Left lung (tissue), 10 donors: Measurements from ENCODE around the gene TRIM25. TPM values are rescaled to one million over a fixed set of nuclear protein-coding genes. Genes with fewer than 3 reads are reported as not detected.

Source experiments
- ATAC-seq: fragments of 200-7000 bp; cut with Tn5 transposase; one replicate; pipeline ENCODE4 v1.9.1; 2020; ENCODE audit warnings: moderate library complexity
- DNase-seq, 4 donors: peaks; one replicate each; pipeline ENCODE4 v3.0.0-alpha.2; 2013 to 2020
- H3K27ac ChIP-seq, 2 donors: fragments of 200-600 bp; sonication (generic) in 1 of 2; one replicate each; pipeline versions ENCODE4 v1.5.0 to v1.8.0; 2020 to 2021
- H3K27me3 ChIP-seq, 2 donors: fragments of 200-600 bp; sonication (generic) in 1 of 2; one replicate each; pipeline versions ENCODE4 v1.5.0 to v1.8.0; 2020 to 2021
- H3K36me3 ChIP-seq, 2 donors: fragments of 200-600 bp; sonication (generic) in 1 of 2; one replicate each; pipeline versions ENCODE4 v1.5.0 to v1.8.0; 2020 to 2021
- H3K4me1 ChIP-seq, 2 donors: fragments of 200-600 bp; one replicate each; pipeline ENCODE4 v1.8.0; 2021
- H3K4me3 ChIP-seq, 2 donors: fragments of 200-600 bp; sonication (generic) in 1 of 2; one replicate each; pipeline versions ENCODE4 v1.5.0 to v1.8.0; 2020 to 2021; ENCODE audit warnings: mild to moderate bottlenecking in 1 of 2
- H3K9me3 ChIP-seq, 2 donors: fragments of 200-600 bp; sonication (generic) in 1 of 2; one replicate each; pipeline versions ENCODE4 v1.5.0 to v1.8.0; 2020 to 2021
- intact Hi-C, 2 donors: fragments of 100-400 bp; cut with DNase I; formaldehyde crosslinking; loops; one replicate each; pipeline versions ENCODE4 v1.11.2 to v1.14.2; 2022
- polyA plus RNA-seq, 6 donors: library from polyadenylated mRNA; unstranded; fragments of 120-200 nt; gene quantifications; one replicate each; pipeline ENCODE4 v1.2.1, GENCODE V29; 2013; ENCODE audit not compliant: insufficient read length in 6 of 6
- total RNA-seq, 2 donors: library from RNA; stranded (reverse); fragmentation: NEBNext Ultra II Directional; extraction: Animal tissue kit (Norgen Biotek cat#: 25700); gene quantifications; one replicate each; pipeline ENCODE4 v1.2.1, GENCODE V29; 2021
- TF ChIP-seq, protein P1 (sequence below), 2 donors: fragments of 200-600 bp; sonication (generic) in 1 of 2; IDR thresholded peaks; one replicate each; pipeline versions ENCODE4 v1.5.0 to v1.8.0; 2021; ENCODE audit warnings: antibody characterized with exemption in 2 of 2
- donor health status: DM: no; HTN: yes; CAD: no.
- donor health status: DM: no; HTN: no; CAD: no.

TRIM25 gene
- total and polyA plus RNA-seq, 8 donors = 42.3 to 127 (median 47.1) TPM

DNA sequence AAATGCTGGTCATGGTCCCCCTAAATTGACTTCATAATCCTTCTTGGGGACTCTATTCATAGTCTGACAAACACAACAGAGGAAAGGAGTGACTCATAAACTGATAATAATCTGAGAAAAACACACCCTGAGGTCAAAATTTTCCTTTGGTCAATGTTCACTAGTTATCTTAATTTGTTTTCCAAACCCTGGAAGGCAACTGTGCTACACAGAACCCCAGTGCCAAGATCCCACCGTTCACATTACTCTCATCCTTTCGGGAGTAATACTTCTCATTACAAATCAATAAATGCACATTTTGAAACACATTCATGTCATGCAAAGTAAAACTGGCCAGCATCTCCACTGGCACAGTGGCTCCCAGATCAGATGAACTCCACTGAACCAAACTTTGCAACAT lies 23.8 kb upstream of the TRIM25 start:
- Histone ChIP-seq H3K9me3 (no peaks in the 10 kb centered on the region), H3K4me1 (peaks cover 0 to 16% of the 10 kb centered on the region in 2 donors), H3K27me3 (no peaks in the 10 kb centered on the region), H3K36me3 (peaks cover 0 to 75% of the 10 kb centered on the region in 2 donors), H3K4me3 (no peak overlapping the region), H3K27ac (no peak overlapping the region)
- intact Hi-C loops = loop anchor here in 1 of 2 donors (10.0 kb wide), 1 partner anchor 113 kb away; no protein-coding TSS in a partner anchor
- TF ChIP-seq, protein P1, sequence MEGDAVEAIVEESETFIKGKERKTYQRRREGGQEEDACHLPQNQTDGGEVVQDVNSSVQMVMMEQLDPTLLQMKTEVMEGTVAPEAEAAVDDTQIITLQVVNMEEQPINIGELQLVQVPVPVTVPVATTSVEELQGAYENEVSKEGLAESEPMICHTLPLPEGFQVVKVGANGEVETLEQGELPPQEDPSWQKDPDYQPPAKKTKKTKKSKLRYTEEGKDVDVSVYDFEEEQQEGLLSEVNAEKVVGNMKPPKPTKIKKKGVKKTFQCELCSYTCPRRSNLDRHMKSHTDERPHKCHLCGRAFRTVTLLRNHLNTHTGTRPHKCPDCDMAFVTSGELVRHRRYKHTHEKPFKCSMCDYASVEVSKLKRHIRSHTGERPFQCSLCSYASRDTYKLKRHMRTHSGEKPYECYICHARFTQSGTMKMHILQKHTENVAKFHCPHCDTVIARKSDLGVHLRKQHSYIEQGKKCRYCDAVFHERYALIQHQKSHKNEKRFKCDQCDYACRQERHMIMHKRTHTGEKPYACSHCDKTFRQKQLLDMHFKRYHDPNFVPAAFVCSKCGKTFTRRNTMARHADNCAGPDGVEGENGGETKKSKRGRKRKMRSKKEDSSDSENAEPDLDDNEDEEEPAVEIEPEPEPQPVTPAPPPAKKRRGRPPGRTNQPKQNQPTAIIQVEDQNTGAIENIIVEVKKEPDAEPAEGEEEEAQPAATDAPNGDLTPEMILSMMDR (IDR thresholded peaks at IDR 0.05) = no peak
- ATAC-seq (no peak), DNase-seq (no peak)

- TF ChIP-seq, protein P1 (IDR thresholded peaks at IDR 0.05) = no peak
- Histone ChIP-seq H3K27me3 (no peaks in the 10 kb centered on the region), H3K27ac (no peak overlapping the region), H3K4me3 (no peak overlapping the region), H3K4me1 (peaks cover 0 to 16% of the 10 kb centered on the region in 2 donors), H3K36me3 (peaks cover 0 to 66% of the 10 kb centered on the region in 2 donors), H3K9me3 (no peaks in the 10 kb centered on the region)
- ATAC-seq (no peak), DNase-seq (no peak)
- intact Hi-C loops = loop anchor here in 1 of 2 donors (10.0 kb wide), 1 partner anchor 112 kb away; no protein-coding TSS in a partner anchor
Observed at GRCh38 chr17:56936697-56937322, 23.0 kb upstream of the TRIM25 start.

DNA sequence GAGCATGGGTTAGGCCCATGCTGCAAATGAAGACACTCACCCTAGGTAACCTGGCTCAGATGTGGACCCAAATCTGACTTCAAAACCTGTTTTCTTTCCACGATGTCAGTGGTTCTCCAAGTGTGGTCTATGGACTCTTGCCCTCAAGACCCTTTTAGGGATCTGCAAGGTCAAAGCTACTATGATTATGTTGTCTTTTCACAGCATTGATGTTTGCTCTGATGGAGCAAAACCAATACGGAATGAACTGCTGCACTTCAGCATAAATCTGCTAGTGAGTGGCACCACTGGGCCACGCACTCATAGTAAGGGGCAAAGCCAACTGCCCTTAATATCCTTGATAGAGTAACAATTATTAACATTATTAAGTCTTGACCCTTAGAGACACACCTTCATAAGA lies 21.6 kb upstream of the TRIM25 start:
- Histone ChIP-seq H3K4me1 (peaks cover 0 to 16% of the 10 kb centered on the region in 2 donors), H3K9me3 (peaks cover 0 to 6% of the 10 kb centered on the region in 2 donors), H3K4me3 (no peak overlapping the region), H3K27ac (no peak overlapping the region), H3K27me3 (no peaks in the 10 kb centered on the region), H3K36me3 (peaks cover 0 to 52% of the 10 kb centered on the region in 2 donors)
- ATAC-seq (peak; percentile 33), DNase-seq (no peak)
- intact Hi-C loops = loop anchor here in 1 of 2 donors (10.0 kb wide), 1 partner anchor 111 kb away; no protein-coding TSS in a partner anchor
- TF ChIP-seq, protein P1 (IDR thresholded peaks at IDR 0.05) = no peak

GRCh38 chr17:56934280-56934679 lies 20.4 kb upstream of the TRIM25 start:
- no peaks in the 10 kb centered on the region for H3K27me3 ChIP-seq
- TF ChIP-seq, protein P1 (IDR thresholded peaks at IDR 0.05) = no peak
- intact Hi-C loops = loop anchor here in 1 of 2 donors (10.0 kb wide), 1 partner anchor 109 kb away; no protein-coding TSS in a partner anchor
- peaks cover 0 to 11% of the 10 kb centered on the region in 2 donors for H3K4me1 ChIP-seq
- H3K4me3 ChIP-seq = no peak overlapping the region
- H3K27ac ChIP-seq = no peak overlapping the region
- ATAC-seq (peak; percentile 30), DNase-seq (no peak)
- H3K9me3 ChIP-seq = peaks cover 0 to 16% of the 10 kb centered on the region in 2 donors
- H3K36me3 ChIP-seq = peaks cover 0 to 48% of the 10 kb centered on the region in 2 donors

DNA sequence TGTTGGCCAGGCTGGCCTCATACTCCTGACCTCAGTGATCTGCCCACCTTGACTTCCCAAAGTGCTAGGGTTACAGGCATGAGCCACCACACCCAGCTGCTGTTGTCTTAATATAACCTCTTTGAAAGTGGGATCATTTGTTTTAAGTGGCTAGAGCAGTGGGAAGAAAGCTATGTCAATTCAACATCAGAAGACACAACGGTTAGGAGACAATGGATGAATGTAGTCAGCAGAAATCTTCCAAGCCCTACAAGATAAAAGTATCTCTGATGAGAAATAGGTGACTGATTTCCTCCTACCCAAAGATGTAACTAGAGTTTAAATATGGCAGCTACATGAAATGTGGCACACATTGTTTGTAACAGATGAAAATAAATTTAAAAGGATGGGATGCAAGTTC lies 20.0 kb upstream of the TRIM25 start:
- Histone ChIP-seq H3K4me3 (no peak overlapping the region), H3K4me1 (peaks cover 0 to 10% of the 10 kb centered on the region in 2 donors), H3K27ac (no peak overlapping the region), H3K36me3 (peaks cover 0 to 48% of the 10 kb centered on the region in 2 donors), H3K27me3 (no peaks in the 10 kb centered on the region), H3K9me3 (peaks cover 0 to 20% of the 10 kb centered on the region in 2 donors)
- intact Hi-C loops = loop anchor here in 1 of 2 donors (10.0 kb wide), 1 partner anchor 109 kb away; no protein-coding TSS in a partner anchor
- ATAC-seq (no peak), DNase-seq (no peak)
- TF ChIP-seq, protein P1 (IDR thresholded peaks at IDR 0.05) = no peak
